IPS DF 4.7 (cell line): ENCODE data around the gene C12orf76.
"Not testable (repeated sequence)": the region's sequence is repeated elsewhere in the genome, so short reads cannot be mapped to it uniquely, and the experiment has no call there.

ENCODE experiments used
- DNase-seq: peaks from one replicate; pipeline ENCODE4 v3.0.0-alpha.2; 2013; ENCODE audit warnings: low spot score; ENCODE audit errors: extremely low read depth

Gene C12orf76

GRCh38 chr12:110065540-110065939 is 17.2 kb upstream of the C12orf76 start:
- no peak for DNase-seq

GRCh38 chr12:110062241-110062640 is 13.9 kb upstream of the C12orf76 start:
- DNase-seq: no peak

- DNase-seq: no peak
Measured at GRCh38 chr12:110059651-110060000, 11.3 kb upstream of the C12orf76 start.

- DNase-seq: no peak
Measured at GRCh38 chr12:110058875-110059615, 10.7 kb upstream of the C12orf76 start.

GRCh38 chr12:110056643-110057042 is 8.3 kb upstream of the C12orf76 start:
- not testable (repeated sequence) for DNase-seq

- DNase-seq: not testable (repeated sequence)
Measured at GRCh38 chr12:110055375-110056352, 7.3 kb upstream of the C12orf76 start.

GRCh38 chr12:110050927-110051326 is 2.6 kb upstream of the C12orf76 start:
- no peak for DNase-seq

- DNase-seq: not testable (repeated sequence)
Measured at GRCh38 chr12:110049666-110050065, 1.3 kb upstream of the C12orf76 start.

GRCh38 chr12:110049034-110049433 is 712 bp upstream of the C12orf76 start:
- DNase-seq: not testable (repeated sequence)

GRCh38 chr12:110047297-110047940 is 903 bp downstream of the C12orf76 start:
- no peak for DNase-seq

GRCh38 chr12:110046451-110047187 is 1.7 kb downstream of the C12orf76 start:
- no peak for DNase-seq

GRCh38 chr12:110042264-110042663 is 6.1 kb downstream of the C12orf76 start:
- no peak for DNase-seq

- DNase-seq: no peak
Measured at GRCh38 chr12:110039085-110039807, 9.1 kb downstream of the C12orf76 start.

GRCh38 chr12:110038741-110039084 is 9.6 kb downstream of the C12orf76 start:
- DNase-seq: no peak

GRCh38 chr12:110037315-110037714 is 11.0 kb downstream of the C12orf76 start:
- DNase-seq: no peak

- DNase-seq: no peak
Measured at GRCh38 chr12:110035534-110036104, 12.7 kb downstream of the C12orf76 start.

GRCh38 chr12:110033888-110034287 is 14.4 kb downstream of the C12orf76 start:
- DNase-seq: no peak

- DNase-seq: no peak
Measured at GRCh38 chr12:110029290-110029815, 19.0 kb downstream of the C12orf76 start.

GRCh38 chr12:110028323-110028722 is 20.0 kb downstream of the C12orf76 start:
- DNase-seq: no peak

GRCh38 chr12:110024051-110024450 is 24.3 kb downstream of the C12orf76 start:
- no peak for DNase-seq
